Spinal cord (tissue), 10 donors: ENCODE data around the gene ARF4. TPM values are rescaled to one million over a fixed set of nuclear protein-coding genes. Genes with fewer than 3 reads are reported as not detected.
"Not testable (repeated sequence)": the region's sequence is repeated elsewhere in the genome, so short reads cannot be mapped to it uniquely, and the experiment has no call there.

Experiments used
- DNase-seq, 6 donors: peaks; one replicate each; pipeline versions ENCODE4 v3.0.0 to v3.0.0-alpha.2; 2013 to 2015; ENCODE audit warnings: low spot score in 6 of 6, low read depth in 4 of 6
- H3K27ac ChIP-seq: one replicate; pipeline ENCODE4 v1.5.1; 2013; ENCODE audit warnings: low read depth, low read length, control low read depth
- H3K27me3 ChIP-seq: one replicate; pipeline ENCODE4 v1.6.1; 2013; ENCODE audit warnings: low read length; ENCODE audit not compliant: control insufficient read depth, insufficient read depth
- H3K36me3 ChIP-seq: one replicate; pipeline ENCODE4 v1.6.1; 2013; ENCODE audit warnings: low read length; ENCODE audit not compliant: control insufficient read depth, insufficient read depth
- H3K4me1 ChIP-seq: one replicate; pipeline ENCODE4 v1.6.1; 2013; ENCODE audit warnings: low read length; ENCODE audit not compliant: control insufficient read depth, insufficient read depth
- H3K4me3 ChIP-seq: one replicate; pipeline ENCODE4 v1.5.1; 2013; ENCODE audit warnings: low read depth, low read length, control low read depth
- H3K9me3 ChIP-seq: one replicate; pipeline ENCODE4 v1.6.1; 2013; ENCODE audit warnings: low read length; ENCODE audit not compliant: control insufficient read depth, insufficient read depth
- WGBS: methylation state at CpG from one replicate; pipeline ENCODE4 v1.1.5; 2013; ENCODE audit warnings: missing lambda C conversion rate; ENCODE audit not compliant: insufficient coverage; 5-methylcytosine and 5-hydroxymethylcytosine counted together
- polyA plus RNA-seq, 2 donors: library from polyadenylated mRNA; unstranded; fragments of 120-200 nt; gene quantifications; one replicate each; pipeline ENCODE4 v1.2.1, GENCODE V29; 2013; ENCODE audit not compliant: insufficient read length in 2 of 2
- total RNA-seq, 2 donors: library from RNA; depleted of rRNA in 1 of 2; stranded (reverse); fragments of 120-200 nt in 1 of 2; fragments of >200 nt in 1 of 2; gene quantifications; one replicate each; pipeline versions ENCODE4 v1.2.3 to v1.2.4, GENCODE V29; 2013 to 2014
- donor health status: healthy.

ARF4 gene
- total and polyA plus RNA-seq, 4 donors = 108 to 199 (median 186) TPM

GRCh38 chr3:57616233-57616632 is 19.1 kb upstream of the ARF4 start:
- DNase-seq = no peak
- Histone ChIP-seq H3K4me3 (no peak overlapping the region), H3K36me3 (peaks cover 3% of the 10 kb centered on the region), H3K27me3 (no peaks in the 10 kb centered on the region), H3K4me1 (no peaks in the 10 kb centered on the region), H3K27ac (no peak overlapping the region), H3K9me3 (no peaks in the 10 kb centered on the region)
- WGBS = 94% methylated on average over 2 of the region's 3 CpGs

- WGBS = no CpG with 5 or more reads among the region's 5 CpGs
- H3K36me3 ChIP-seq, H3K27me3 ChIP-seq, DNase-seq, H3K4me3 ChIP-seq, H3K9me3 ChIP-seq, H3K4me1 ChIP-seq, H3K27ac ChIP-seq: not testable (repeated sequence)
Measured at GRCh38 chr3:57611870-57612269, 14.7 kb upstream of the ARF4 start.

GRCh38 chr3:57605683-57606082 is 8.5 kb upstream of the ARF4 start:
- H3K4me1 ChIP-seq = no peaks in the 10 kb centered on the region
- H3K36me3 ChIP-seq = peaks cover 3% of the 10 kb centered on the region
- H3K27me3 ChIP-seq = no peaks in the 10 kb centered on the region
- H3K27ac ChIP-seq = no peak overlapping the region
- no peak for DNase-seq
- no peaks in the 10 kb centered on the region for H3K9me3 ChIP-seq
- H3K4me3 ChIP-seq = no peak overlapping the region

GRCh38 chr3:57604971-57605370 is 7.8 kb upstream of the ARF4 start:
- 100% methylated on average over 2 of the region's 2 CpGs for WGBS
- H3K4me3 ChIP-seq = no peak overlapping the region
- H3K27me3 ChIP-seq = no peaks in the 10 kb centered on the region
- no peak overlapping the region for H3K27ac ChIP-seq
- H3K36me3 ChIP-seq = peaks cover 8% of the 10 kb centered on the region
- DNase-seq = no peak
- H3K4me1 ChIP-seq = no peaks in the 10 kb centered on the region
- no peaks in the 10 kb centered on the region for H3K9me3 ChIP-seq

- Histone ChIP-seq H3K27me3 (no peaks in the 10 kb centered on the region), H3K9me3 (no peaks in the 10 kb centered on the region), H3K36me3 (peaks cover 9% of the 10 kb centered on the region), H3K4me3 (no peak overlapping the region), H3K27ac (no peak overlapping the region), H3K4me1 (peaks cover 12% of the 10 kb centered on the region)
- WGBS = no CpG with 5 or more reads among the region's 2 CpGs
- no peak for DNase-seq
Measured at GRCh38 chr3:57600195-57600594, 3.1 kb upstream of the ARF4 start.

GRCh38 chr3:57598765-57599360 is 1.7 kb upstream of the ARF4 start:
- no CpG with 5 or more reads among the region's 5 CpGs for WGBS
- no peaks in the 10 kb centered on the region for H3K9me3 ChIP-seq
- H3K36me3 ChIP-seq = peaks cover 9% of the 10 kb centered on the region
- H3K27ac ChIP-seq = no peak overlapping the region
- no peaks in the 10 kb centered on the region for H3K27me3 ChIP-seq
- H3K4me3 ChIP-seq = peak overlapping the region; percentile 93
- DNase-seq = no peak
- peaks cover 15% of the 10 kb centered on the region for H3K4me1 ChIP-seq

GRCh38 chr3:57596495-57597126 is 533 bp downstream of the ARF4 start:
- H3K4me1 ChIP-seq = peaks cover 20% of the 10 kb centered on the region
- no peaks in the 10 kb centered on the region for H3K9me3 ChIP-seq
- peaks cover 12% of the 10 kb centered on the region for H3K36me3 ChIP-seq
- no peaks in the 10 kb centered on the region for H3K27me3 ChIP-seq
- H3K27ac ChIP-seq = peak overlapping the region; percentile 98
- H3K4me3 ChIP-seq = peak overlapping the region; percentile 93
- peak; percentile 8 to 65 (median 38) for DNase-seq
- 0% methylated on average over 25 of the region's 31 CpGs for WGBS

- Histone ChIP-seq H3K27me3 (no peaks in the 10 kb centered on the region), H3K4me3 (no peak overlapping the region), H3K36me3 (peaks cover 6% of the 10 kb centered on the region), H3K4me1 (peaks cover 20% of the 10 kb centered on the region), H3K27ac (no peak overlapping the region), H3K9me3 (no peaks in the 10 kb centered on the region)
- no CpG with 5 or more reads among the region's 5 CpGs for WGBS
- DNase-seq = no peak
Measured at GRCh38 chr3:57594576-57594975, 2.6 kb downstream of the ARF4 start.

GRCh38 chr3:57594144-57594543 is 3.0 kb downstream of the ARF4 start:
- no peak overlapping the region for H3K27ac ChIP-seq
- no peaks in the 10 kb centered on the region for H3K9me3 ChIP-seq
- H3K4me3 ChIP-seq = no peak overlapping the region
- H3K27me3 ChIP-seq = no peaks in the 10 kb centered on the region
- 100% methylated on average over 1 of the region's 4 CpGs for WGBS
- peaks cover 10% of the 10 kb centered on the region for H3K36me3 ChIP-seq
- peaks cover 20% of the 10 kb centered on the region for H3K4me1 ChIP-seq
- no peak for DNase-seq

GRCh38 chr3:57592306-57592705 is 4.8 kb downstream of the ARF4 start:
- Histone ChIP-seq H3K36me3 (peaks cover 11% of the 10 kb centered on the region), H3K4me3 (no peak overlapping the region), H3K27ac (no peak overlapping the region), H3K27me3 (no peaks in the 10 kb centered on the region), H3K4me1 (peaks cover 14% of the 10 kb centered on the region), H3K9me3 (no peaks in the 10 kb centered on the region)
- no peak for DNase-seq
- WGBS = 100% methylated on average over 1 of the region's 6 CpGs
